ENCODE data around the gene MAJIN.
"Not testable (repeated sequence)": the region's sequence is repeated elsewhere in the genome, so short reads cannot be mapped to it uniquely, and the experiment has no call there.

The MAJIN gene

DNA sequence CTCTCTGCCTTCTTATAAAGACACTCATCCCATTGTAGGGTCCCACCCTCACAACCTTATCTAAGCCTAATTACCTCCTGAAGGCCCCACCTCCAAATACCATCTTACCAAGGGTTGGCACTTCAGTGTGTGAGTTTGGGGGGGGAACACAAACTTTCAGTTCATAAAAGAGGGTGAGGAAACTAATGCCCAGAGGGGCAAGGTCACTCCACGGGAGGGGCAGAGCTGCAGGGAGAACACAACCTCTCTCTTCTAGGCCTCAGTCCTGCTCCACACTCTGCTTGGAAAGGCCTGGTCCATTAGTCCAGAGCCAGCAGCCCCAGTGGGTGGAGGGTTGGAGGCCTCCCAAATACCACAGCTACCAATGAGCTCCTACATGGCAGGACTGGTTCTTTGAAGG, 27.6 kb upstream of the MAJIN start:
- Mint-ChIP-seq H3K36me3 (ENCODE audit: low read depth) (no peaks in the 10 kb centered on the region), H3K4me3 (no peak overlapping the region), H3K9me3 (no peaks in the 10 kb centered on the region), H3K4me1 (ENCODE audit: low read depth) (peaks cover 21% of the 10 kb centered on the region), H3K27me3 (no peaks in the 10 kb centered on the region), H3K27ac (no peak overlapping the region)

DNA sequence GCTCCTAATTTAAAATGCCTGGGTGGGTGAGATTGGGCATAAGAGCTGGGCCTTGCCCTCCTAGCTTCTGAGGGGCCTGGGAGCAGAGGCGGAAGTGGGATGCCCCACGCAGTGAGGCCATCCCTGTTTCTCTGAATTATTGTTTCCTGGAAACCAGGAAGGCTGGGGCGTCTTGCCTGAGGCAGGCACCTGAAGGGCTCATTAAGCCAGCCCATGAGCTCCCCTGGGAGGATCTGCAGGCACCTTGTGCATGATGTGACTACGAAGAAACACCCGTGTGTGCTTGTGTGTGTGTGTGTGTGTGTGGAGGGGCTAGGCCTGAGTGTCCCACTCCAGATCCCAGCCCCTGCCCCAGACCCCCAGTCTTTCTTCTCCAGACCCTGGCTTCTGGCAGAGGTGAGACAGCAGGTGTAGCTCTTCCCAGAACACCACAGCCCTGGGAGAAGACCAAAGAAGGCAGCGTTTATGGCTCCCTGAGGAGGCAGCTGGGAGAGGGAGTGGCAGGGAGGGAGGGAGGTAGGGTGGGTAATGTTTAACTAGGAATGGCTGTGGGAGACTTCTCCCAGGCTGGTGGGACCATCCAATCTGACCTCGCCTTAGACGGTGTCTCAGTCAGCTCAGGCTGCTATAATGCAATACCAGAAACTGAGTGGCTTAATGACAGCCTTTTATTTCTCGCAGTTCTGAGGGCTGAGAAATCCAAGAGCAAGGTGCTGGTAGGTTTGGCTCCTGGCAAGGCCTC, 27.0 kb upstream of the MAJIN start:
- H3K4me3 Mint-ChIP-seq: no peak overlapping the region
- no peaks in the 10 kb centered on the region for H3K9me3 Mint-ChIP-seq
- peak overlapping the region; percentile 14 for H3K27ac Mint-ChIP-seq
- H3K4me1 Mint-ChIP-seq (ENCODE audit: low read depth): peaks cover 21% of the 10 kb centered on the region
- H3K27me3 Mint-ChIP-seq: no peaks in the 10 kb centered on the region
- no peaks in the 10 kb centered on the region for H3K36me3 Mint-ChIP-seq (ENCODE audit: low read depth)

DNA sequence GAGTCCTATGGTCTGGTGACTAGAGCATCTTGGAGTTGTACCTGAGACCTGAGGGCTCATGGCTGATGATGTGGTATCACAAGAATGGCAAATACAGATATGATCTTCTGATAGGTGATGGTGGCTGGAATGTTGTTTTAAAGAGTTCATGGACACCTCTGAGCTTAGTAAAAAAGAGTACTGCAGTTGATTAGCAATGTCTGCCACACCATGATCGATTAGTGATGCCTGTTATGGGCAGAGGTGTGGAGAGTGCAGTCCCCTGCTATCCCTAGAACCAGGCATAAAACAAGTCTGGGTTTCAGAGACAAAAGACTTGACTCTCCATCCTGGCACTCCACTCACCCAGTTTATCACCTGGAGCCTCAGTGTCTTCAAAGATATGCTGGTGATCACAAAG, 26.2 kb upstream of the MAJIN start:
- Mint-ChIP-seq H3K4me3 (no peak overlapping the region), H3K27ac (peak overlapping the region; percentile 14)

DNA sequence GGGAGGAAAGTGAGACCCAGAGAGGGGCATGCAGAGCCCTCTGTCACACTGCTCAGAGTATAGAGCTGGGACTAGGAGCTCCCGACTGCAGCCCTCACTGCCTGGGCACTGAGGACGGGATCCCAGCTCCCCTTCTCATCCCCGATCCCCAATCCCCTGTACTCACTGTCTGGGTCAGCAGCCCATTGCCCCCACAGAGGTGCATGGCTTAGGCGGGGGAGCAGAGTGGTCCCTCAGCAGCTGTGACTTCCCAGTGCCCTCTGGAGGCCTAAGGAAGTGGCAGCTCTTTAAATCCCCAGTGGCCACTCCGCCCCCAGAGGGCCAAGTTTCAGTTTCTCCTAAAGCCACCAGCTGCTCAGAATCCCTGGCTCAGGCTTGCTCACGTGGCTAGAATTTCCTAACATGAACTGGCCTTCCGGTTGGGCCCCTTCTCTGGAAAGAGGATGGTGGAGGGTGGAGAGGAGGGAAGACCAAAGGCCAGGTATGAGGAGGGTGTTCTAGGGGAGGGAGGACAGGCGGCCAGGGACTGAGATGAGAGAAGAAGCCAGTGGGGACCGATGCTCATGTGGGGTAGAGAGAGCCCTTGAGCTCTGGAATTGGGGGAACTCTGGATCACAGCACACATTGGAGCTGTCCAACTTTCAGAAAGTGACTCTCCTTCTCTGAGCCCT, 24.9 kb upstream of the MAJIN start, which contains the start of gene BATF2:
BATF2 (minus strand) TSS at position 262 of the 671 bp plus-strand sequence; CDS start at position 205, 57 bp downstream.
- no peaks in the 10 kb centered on the region for H3K9me3 Mint-ChIP-seq
- no peaks in the 10 kb centered on the region for H3K27me3 Mint-ChIP-seq
- no peaks in the 10 kb centered on the region for H3K36me3 Mint-ChIP-seq (ENCODE audit: low read depth)
- no peak within 1 kb of the TSS for H3K27ac Mint-ChIP-seq
- H3K4me1 Mint-ChIP-seq (ENCODE audit: low read depth): peaks cover 21% of the 10 kb centered on the region
- peak within 1 kb of the TSS; percentile 66 for H3K4me3 Mint-ChIP-seq

More for the DNA sequence above, 26.2 kb upstream of the MAJIN start:
- Mint-ChIP-seq H3K36me3 (ENCODE audit: low read depth) (no peaks in the 10 kb centered on the region), H3K27me3 (no peaks in the 10 kb centered on the region), H3K4me1 (ENCODE audit: low read depth) (peaks cover 21% of the 10 kb centered on the region), H3K9me3 (no peaks in the 10 kb centered on the region)

DNA sequence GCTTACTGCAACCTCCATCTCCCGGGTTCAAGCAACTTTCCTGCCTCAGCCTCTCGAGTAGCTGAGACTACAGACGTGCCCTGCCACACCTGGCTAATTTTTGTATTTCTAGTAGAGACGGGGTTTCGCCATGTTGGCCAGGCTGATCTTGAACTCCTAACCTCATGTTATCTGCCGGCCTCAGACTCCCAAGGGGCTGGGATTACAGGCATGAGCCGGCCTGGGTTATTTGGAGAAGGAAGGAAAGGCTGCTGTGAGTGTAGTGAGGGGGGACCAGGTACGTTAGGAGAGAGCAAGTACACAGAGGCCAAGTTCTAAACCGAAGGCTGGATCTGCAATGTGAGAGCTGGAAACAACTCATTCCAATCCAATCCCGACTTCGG, 24.4 kb upstream of the MAJIN start:
- Mint-ChIP-seq H3K27me3 (no peaks in the 10 kb centered on the region), H3K36me3 (ENCODE audit: low read depth) (no peaks in the 10 kb centered on the region), H3K27ac (no peak overlapping the region), H3K4me1 (ENCODE audit: low read depth) (peaks cover 21% of the 10 kb centered on the region), H3K4me3 (peak overlapping the region; percentile 66), H3K9me3 (no peaks in the 10 kb centered on the region)

DNA sequence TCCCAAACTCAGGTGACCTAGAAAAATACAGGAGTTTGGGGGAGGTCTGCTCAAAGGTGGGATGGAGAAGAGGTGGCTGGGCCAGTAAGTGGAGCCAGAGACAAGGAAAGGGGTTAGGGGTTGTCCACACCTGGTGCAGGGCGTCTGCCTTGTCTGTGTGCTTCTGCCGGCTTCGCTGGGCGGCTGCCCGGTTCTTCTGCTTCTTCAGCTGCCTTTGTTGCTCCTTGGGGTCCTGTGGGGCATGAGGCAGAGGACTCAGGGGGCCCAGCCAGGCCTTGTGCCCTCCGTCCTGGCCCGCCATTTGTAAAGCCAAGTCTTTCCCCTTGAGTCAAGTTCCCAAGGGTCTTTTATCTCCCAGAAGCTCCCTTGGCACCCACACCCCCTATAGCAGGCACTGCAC, 22.4 kb upstream of the MAJIN start:
- Mint-ChIP-seq H3K36me3 (ENCODE audit: low read depth) (no peaks in the 10 kb centered on the region), H3K9me3 (no peaks in the 10 kb centered on the region), H3K4me1 (ENCODE audit: low read depth) (peaks cover 29% of the 10 kb centered on the region), H3K4me3 (no peak overlapping the region), H3K27ac (no peak overlapping the region), H3K27me3 (no peaks in the 10 kb centered on the region)

DNA sequence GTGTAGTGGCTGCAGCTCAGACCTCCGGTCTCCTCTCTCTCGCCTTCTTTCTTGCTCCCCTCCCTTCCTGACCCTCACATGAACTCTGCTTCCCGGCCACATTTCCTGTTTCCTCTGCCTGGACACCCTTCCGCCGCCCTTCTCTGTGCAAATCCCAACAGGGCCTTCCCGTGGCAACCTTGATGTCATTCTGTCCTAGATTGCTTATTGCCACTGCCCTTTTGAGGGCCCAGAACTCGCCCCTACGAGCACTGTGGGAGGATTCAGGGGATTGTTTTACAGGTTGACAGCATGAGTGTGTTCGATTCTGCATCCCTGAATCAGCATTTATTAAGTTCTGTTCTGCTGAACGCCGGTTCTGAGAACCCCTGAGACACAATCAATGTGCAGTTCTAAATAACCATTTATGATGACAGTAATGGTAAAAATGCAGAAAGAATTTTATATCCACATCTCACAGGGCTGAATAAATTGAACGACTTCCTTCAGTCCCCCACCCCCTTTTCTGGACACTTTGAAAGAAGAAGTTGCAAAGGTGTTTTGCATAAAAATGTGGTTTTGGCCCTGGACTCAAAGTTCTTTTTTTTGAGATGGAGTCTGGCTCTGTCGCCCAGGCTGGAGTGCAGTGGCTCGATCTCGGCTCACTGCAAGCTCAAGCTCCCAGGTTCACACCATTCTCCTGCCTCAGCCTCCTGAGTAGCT, 18.5 kb upstream of the MAJIN start:
- H3K4me1 Mint-ChIP-seq (ENCODE audit: low read depth): peaks cover 11% of the 10 kb centered on the region
- H3K36me3 Mint-ChIP-seq (ENCODE audit: low read depth): no peaks in the 10 kb centered on the region
- no peak overlapping the region for H3K27ac Mint-ChIP-seq
- no peaks in the 10 kb centered on the region for H3K9me3 Mint-ChIP-seq
- H3K4me3 Mint-ChIP-seq: no peak overlapping the region
- H3K27me3 Mint-ChIP-seq: no peaks in the 10 kb centered on the region

DNA sequence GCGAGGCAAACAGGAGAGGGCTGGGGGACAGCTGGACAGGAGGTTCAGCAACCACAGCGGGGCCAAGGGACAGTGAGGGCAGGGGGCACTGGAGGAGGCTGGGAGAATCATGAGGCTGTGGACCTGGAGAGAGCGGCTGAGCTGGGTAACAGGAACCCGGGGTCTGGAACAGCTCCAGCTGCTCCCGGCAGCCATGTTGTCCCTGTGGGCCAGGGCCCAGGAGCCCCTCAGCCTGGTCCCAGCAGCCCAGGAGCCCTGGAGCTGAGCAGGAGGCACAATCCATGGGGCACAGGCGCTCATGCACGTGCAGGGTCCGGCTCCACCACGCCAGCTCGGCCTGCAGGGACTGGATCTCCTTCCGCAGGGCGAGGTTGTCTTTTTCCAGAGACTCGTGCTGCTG, 17.5 kb upstream of the MAJIN start:
- H3K27ac Mint-ChIP-seq: no peak overlapping the region
- peaks cover 4% of the 10 kb centered on the region for H3K27me3 Mint-ChIP-seq
- H3K9me3 Mint-ChIP-seq: no peaks in the 10 kb centered on the region
- H3K36me3 Mint-ChIP-seq (ENCODE audit: low read depth): no peaks in the 10 kb centered on the region
- no peak overlapping the region for H3K4me3 Mint-ChIP-seq
- H3K4me1 Mint-ChIP-seq (ENCODE audit: low read depth): peaks cover 15% of the 10 kb centered on the region

DNA sequence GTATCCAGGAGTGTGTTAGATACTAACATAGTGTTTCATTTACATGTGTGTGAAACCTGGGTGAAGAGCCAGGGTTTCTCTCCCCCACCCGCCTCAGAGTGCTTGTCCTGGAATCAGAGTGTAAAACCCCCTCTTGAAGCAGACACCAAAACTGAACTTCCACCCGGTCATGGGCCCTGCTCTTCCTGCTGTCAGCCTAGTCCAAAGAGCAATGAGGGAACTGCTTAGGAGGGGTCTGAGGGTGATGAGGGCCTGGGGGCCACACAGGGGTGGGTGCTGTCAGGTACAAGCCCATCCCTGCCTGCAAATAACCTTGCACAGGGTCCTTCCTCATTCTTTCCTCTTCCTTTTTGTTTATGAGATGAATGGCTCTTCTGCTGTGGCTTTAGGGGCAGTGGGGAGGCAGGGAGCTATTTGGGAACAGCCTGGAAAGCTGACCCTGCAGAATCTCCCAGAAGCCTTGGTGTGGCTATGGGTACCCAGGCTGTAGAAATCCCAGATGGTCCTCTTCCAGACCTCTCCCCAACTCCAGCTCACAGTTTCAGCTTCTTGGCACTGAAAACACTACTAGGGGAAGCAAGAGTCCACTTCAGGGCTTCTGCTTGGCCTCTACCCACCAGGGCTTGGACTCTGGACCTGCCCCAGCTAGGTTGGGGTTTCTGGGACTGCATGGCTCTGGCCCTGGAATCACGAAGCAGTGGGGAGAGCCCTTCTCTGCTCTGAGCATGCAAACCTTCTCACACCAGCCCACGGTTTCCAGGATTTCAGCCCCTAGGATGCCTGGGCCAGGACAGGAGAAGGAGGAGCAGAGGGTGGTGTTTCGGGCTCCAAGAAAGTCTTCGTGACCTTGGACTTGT, 16.3 kb upstream of the MAJIN start:
- Mint-ChIP-seq H3K4me1 (ENCODE audit: low read depth) (peaks cover 15% of the 10 kb centered on the region), H3K36me3 (ENCODE audit: low read depth) (no peaks in the 10 kb centered on the region), H3K27ac (no peak overlapping the region)

DNA sequence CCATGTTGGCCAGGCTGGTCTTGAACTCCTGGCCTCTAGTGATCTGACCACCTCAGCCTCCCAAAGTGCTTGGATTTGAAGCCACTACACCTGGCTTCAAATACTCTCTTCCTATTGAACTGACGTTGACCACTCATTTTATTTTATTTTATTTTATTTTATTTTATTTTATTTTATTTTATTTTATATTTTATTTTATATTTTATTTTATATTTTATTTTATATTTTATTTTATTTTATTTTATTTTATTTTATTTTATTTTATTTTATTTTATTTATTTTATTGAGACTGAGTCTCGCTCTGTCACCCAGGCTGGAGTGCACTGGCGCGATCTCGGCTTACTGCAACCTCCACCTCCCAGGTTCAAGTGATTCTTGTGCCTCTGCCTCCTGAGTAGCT, 11.4 kb upstream of the MAJIN start:
- not testable (repeated sequence) for H3K9me3 Mint-ChIP-seq; H3K27ac Mint-ChIP-seq; H3K36me3 Mint-ChIP-seq (ENCODE audit: low read depth); H3K4me1 Mint-ChIP-seq (ENCODE audit: low read depth); H3K4me3 Mint-ChIP-seq; H3K27me3 Mint-ChIP-seq

More for the DNA sequence above, 16.3 kb upstream of the MAJIN start:
- Mint-ChIP-seq H3K27me3 (peaks cover 4% of the 10 kb centered on the region), H3K9me3 (no peaks in the 10 kb centered on the region), H3K4me3 (no peak overlapping the region)

DNA sequence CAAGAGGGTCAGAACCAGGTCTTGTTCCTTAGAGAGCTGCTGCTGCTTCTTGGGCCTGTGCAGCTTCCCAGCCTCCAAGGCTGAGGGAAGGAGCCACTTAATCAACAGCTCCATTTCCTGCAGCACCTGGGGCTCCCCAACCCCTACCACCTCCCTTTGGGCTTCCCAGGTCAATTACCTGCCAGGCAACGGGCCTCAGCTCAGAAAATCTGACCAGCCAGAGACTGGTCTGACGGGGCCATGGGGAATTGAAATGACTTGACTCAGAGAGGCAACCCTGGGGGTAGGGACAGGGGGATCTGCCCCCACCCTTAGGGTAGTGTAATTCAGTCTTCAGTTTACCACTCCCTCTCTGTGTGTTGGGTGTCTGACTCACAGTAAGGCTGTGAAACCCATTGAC, 4.7 kb upstream of the MAJIN start:
- Mint-ChIP-seq H3K4me3 (no peak overlapping the region), H3K36me3 (ENCODE audit: low read depth) (no peaks in the 10 kb centered on the region), H3K9me3 (no peaks in the 10 kb centered on the region), H3K27ac (no peak overlapping the region), H3K4me1 (ENCODE audit: low read depth) (peaks cover 10% of the 10 kb centered on the region), H3K27me3 (peaks cover 4% of the 10 kb centered on the region)

DNA sequence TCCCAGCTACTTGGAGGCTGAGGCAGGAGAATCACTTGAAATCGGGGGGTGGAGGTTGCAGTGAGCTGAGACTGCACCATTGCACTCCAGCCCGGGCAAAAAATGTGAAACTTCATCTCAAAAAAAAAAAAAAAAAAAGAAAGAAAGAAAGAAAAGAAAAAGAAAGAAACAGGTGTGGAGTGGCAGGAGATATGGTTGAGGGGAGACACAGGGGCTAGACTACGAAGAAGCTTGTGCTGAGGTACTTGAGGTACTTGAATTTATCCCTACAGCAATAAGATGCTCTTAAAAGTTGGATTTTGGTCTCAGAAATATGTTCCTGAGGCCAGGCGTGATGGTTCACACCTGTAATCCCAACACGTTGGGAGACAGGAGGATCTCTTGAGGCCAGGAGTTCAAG, 2.2 kb upstream of the MAJIN start:
- peaks cover 4% of the 10 kb centered on the region for H3K27me3 Mint-ChIP-seq
- H3K4me1 Mint-ChIP-seq (ENCODE audit: low read depth): peaks cover 27% of the 10 kb centered on the region
- no peak overlapping the region for H3K4me3 Mint-ChIP-seq
- H3K36me3 Mint-ChIP-seq (ENCODE audit: low read depth): peaks cover 4% of the 10 kb centered on the region
- no peaks in the 10 kb centered on the region for H3K9me3 Mint-ChIP-seq
- no peak overlapping the region for H3K27ac Mint-ChIP-seq

DNA sequence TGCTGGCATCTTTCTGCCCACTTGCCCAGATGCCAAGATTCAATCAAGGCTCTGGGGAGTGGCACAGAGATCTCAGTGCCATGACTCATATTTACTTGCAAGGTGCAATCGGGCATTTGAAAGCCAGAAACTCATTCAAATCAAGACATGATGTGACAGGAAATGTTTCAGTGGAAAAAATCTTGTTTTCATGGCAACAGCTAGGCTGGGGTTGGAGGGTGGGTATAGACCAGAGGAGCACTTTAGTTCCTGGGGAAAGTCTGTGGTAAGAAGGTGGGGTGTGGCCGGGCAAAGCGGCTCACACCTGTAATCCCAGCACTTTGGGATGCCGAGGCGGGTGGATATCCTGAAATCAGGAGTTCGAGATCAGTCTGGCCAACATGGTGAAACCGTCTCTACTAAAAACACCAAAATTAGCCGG, 1.2 kb downstream of the MAJIN start:
- peaks cover 4% of the 10 kb centered on the region for H3K36me3 Mint-ChIP-seq (ENCODE audit: low read depth)
- H3K27ac Mint-ChIP-seq: peak overlapping the region; percentile 86
- peaks cover 43% of the 10 kb centered on the region for H3K4me1 Mint-ChIP-seq (ENCODE audit: low read depth)
- no peaks in the 10 kb centered on the region for H3K9me3 Mint-ChIP-seq
- peak overlapping the region; percentile 61 for H3K4me3 Mint-ChIP-seq
- peaks cover 7% of the 10 kb centered on the region for H3K27me3 Mint-ChIP-seq

DNA sequence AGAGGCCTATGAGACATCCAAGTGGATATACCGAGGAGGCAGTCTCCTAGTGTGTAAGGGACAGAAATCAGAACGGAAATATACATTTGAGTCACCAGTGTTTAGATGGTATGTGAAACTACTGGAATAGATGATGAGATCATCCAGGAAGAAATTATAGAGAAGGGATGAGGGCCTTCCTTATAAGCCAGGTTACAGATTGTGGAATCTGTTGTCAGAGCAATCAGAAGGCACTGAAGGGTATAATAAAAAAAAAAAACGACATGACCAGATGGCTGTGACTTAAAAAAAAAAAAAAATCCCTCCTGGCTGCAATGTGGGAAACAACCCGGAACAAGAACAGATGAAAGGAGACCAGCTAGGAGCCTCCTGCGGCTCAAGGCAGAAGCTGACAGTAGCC, 2.7 kb downstream of the MAJIN start:
- Mint-ChIP-seq H3K27me3 (peaks cover 9% of the 10 kb centered on the region), H3K27ac (peak overlapping the region; percentile 64), H3K36me3 (ENCODE audit: low read depth) (peaks cover 4% of the 10 kb centered on the region), H3K9me3 (no peaks in the 10 kb centered on the region), H3K4me1 (ENCODE audit: low read depth) (peaks cover 43% of the 10 kb centered on the region), H3K4me3 (no peak overlapping the region)

Data from stimulated activated naive CD8-positive, alpha-beta T cell treated with anti-CD3 and anti-CD28 coated beads, Interleukin-15, Interleukin-2, amounts not matched to agents 100 ng/mL and 50 ng/mL, for 24 hours (primary cell).